HEK293T (cell line): ENCODE measurements around the gene WWOX.

ENCODE experiments used
- CTCF ChIA-PET: fragments of 350-600 bp; formaldehyde crosslinking; extraction: SDS; loops from one replicate; lab custom pipeline; 2021; ENCODE audit warnings: antibody characterized with exemption, inconsistent platforms; lab: Yijun Ruan, JAX
- POLR2A ChIA-PET: fragments of 350-600 bp; formaldehyde crosslinking; extraction: SDS; loops from one replicate; lab custom pipeline; 2020; ENCODE audit warnings: antibody characterized with exemption, inconsistent platforms; lab: Yijun Ruan, JAX
- DNase-seq: peaks from one replicate; pipeline ENCODE4 v3.0.0; 2012; ENCODE audit warnings: mixed read lengths; ENCODE audit errors: extremely low spot score
- ARNT ChIP-seq: fragments of 450-650 bp; IDR thresholded peaks from 2 replicates; pipeline ENCODE4 v1.6.1; 2017; ENCODE audit warnings: mild to moderate bottlenecking
- BHLHE40 ChIP-seq: fragments of 450-650 bp; IDR thresholded peaks from 2 replicates; pipeline ENCODE4 v1.6.1; 2016; ENCODE audit warnings: mild to moderate bottlenecking, moderate library complexity, borderline replicate concordance
- CTBP1 ChIP-seq: fragments of 450-650 bp; IDR thresholded peaks from 2 replicates; pipeline ENCODE4 v1.6.1; 2016; ENCODE audit warnings: borderline replicate concordance
- ELF4 ChIP-seq: fragments of 450-650 bp; IDR thresholded peaks from 2 replicates; pipeline ENCODE4 v1.6.1; 2017; ENCODE audit warnings: antibody characterized with exemption
- FOXA1 ChIP-seq: fragments of 450-650 bp; IDR thresholded peaks from 2 replicates; pipeline ENCODE4 v1.6.1; 2016; ENCODE audit warnings: mild to moderate bottlenecking
- FOXK2 ChIP-seq: fragments of 450-650 bp; IDR thresholded peaks from 2 replicates; pipeline ENCODE4 v1.6.1; 2016; ENCODE audit warnings: mild to moderate bottlenecking
- FOXM1 ChIP-seq: fragments of 450-650 bp; IDR thresholded peaks from 2 replicates; pipeline ENCODE4 v1.6.1; 2017; ENCODE audit warnings: mild to moderate bottlenecking, borderline replicate concordance
- HDGF ChIP-seq: fragments of 450-650 bp; IDR thresholded peaks from 2 replicates; pipeline ENCODE4 v1.6.1; 2017; ENCODE audit warnings: antibody characterized with exemption, borderline replicate concordance
- L3MBTL2 ChIP-seq: fragments of 450-650 bp; conservative IDR thresholded peaks from 2 replicates; pipeline ENCODE4 v1.6.1; 2016; ENCODE audit warnings: mild to moderate bottlenecking
- LEF1 ChIP-seq: fragments of 450-650 bp; IDR thresholded peaks from 2 replicates; pipeline ENCODE4 v1.6.1; 2017; ENCODE audit warnings: mild to moderate bottlenecking, borderline replicate concordance
- NFRKB ChIP-seq: fragments of 450-650 bp; IDR thresholded peaks from 2 replicates; pipeline ENCODE4 v1.6.1; 2016; ENCODE audit warnings: mild to moderate bottlenecking, moderate library complexity
- SP1 ChIP-seq: fragments of 450-650 bp; IDR thresholded peaks from 2 replicates; pipeline ENCODE4 v1.6.1; 2017
- SUZ12 ChIP-seq: fragments of 450-650 bp; IDR thresholded peaks from 2 replicates; pipeline ENCODE4 v1.6.1; 2016; ENCODE audit warnings: mild to moderate bottlenecking
- TARDBP ChIP-seq: fragments of 450-650 bp; IDR thresholded peaks from 2 replicates; pipeline ENCODE4 v1.6.1; 2016
- ZNF384 ChIP-seq: fragments of 450-650 bp; IDR thresholded peaks from 2 replicates; pipeline ENCODE4 v1.6.1; 2016
- TF ChIP-seq, protein P1 (sequence below): fragments of 450-650 bp; IDR thresholded peaks from 2 replicates; pipeline ENCODE4 v1.6.1; 2016

The WWOX gene

DNA sequence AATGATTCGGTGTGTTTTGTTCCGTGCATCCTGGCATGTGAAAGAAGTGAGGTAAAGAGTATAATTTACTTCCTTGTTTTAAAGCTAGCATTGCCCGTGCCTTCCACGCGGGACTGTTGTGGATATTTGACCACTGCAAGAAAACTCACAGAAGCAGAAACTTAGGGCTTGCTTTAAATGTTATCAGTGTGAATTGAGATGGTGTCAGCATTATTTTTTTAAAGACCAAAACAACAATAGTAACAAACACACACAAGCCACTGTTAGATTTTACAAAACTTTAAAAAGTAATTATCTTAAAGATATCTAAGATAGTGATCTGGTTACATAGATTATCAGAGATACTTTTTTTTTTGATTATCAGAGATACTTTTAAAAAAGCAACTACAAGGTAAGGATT, 47.4 kb downstream of the WWOX start:
- POLR2A ChIA-PET = no interaction called here
- TF ChIP-seq HDGF (no peak), LEF1 (no peak), SUZ12 (no peak), ARNT (no peak), SP1 (no peak)
- TF ChIP-seq, protein P1, sequence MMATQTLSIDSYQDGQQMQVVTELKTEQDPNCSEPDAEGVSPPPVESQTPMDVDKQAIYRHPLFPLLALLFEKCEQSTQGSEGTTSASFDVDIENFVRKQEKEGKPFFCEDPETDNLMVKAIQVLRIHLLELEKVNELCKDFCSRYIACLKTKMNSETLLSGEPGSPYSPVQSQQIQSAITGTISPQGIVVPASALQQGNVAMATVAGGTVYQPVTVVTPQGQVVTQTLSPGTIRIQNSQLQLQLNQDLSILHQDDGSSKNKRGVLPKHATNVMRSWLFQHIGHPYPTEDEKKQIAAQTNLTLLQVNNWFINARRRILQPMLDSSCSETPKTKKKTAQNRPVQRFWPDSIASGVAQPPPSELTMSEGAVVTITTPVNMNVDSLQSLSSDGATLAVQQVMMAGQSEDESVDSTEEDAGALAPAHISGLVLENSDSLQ = no peak
- CTCF ChIA-PET = no interaction called here
- no peak for DNase-seq

DNA sequence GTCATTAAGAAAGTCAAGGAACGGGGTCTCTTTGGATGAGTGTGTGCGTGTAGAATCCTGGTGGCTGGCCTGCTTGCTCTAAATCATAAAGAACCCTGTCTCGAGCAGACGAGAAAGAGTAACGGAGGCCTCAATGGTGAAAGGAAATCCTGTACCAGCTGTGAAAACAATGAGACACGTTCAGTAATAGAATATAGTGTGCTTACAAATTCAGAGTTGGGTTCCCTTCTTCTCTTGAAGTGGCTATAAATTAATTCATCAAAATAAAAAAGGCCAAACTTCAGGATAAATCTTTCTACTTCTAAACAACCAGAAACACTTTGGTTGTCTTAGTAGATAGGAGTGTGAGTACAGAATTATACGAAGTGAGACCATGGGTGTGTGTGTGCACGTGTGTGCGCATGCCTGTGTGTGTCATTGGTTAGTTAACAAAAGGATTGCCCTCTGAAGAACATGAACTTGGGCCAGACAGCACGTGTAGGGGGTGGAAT, 48.5 kb downstream of the WWOX start:
- CTCF ChIA-PET = no interaction called here
- DNase-seq = no peak
- no peak for TF ChIP-seq HDGF
- no peak for TF ChIP-seq BHLHE40
- TF ChIP-seq NFRKB = no peak
- TF ChIP-seq FOXA1 = no peak
- TF ChIP-seq TARDBP = no peak
- TF ChIP-seq FOXK2 = no peak
- no peak for TF ChIP-seq L3MBTL2
- TF ChIP-seq SUZ12 = no peak
- TF ChIP-seq, protein P1 = no peak
- no peak for TF ChIP-seq ZNF384
- no peak for TF ChIP-seq LEF1
- TF ChIP-seq ARNT = no peak
- TF ChIP-seq FOXM1 = no peak
- TF ChIP-seq CTBP1 = no peak
- TF ChIP-seq SP1 = no peak
- TF ChIP-seq ELF4 = no peak
- POLR2A ChIA-PET = no interaction called here

DNA sequence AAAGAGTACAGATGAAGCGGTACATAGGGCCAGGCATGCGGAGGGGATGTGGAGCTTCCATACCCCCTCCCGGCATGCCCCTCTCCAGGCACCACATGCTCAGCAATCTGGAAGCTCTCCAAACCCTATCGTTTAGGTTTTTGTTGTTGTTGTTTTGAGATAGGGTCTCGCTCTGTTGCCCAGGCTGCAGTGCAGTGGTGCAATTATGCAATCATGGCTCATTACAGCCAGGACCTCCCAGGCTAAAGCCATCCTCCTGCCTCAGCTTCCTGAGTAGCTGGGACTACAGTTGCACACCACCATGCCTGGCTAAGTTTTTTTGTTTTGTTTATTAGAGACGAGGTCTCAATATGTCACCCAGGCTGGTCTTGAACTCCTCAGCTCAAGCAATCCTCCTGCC, 50.8 kb downstream of the WWOX start:
- no peak for TF ChIP-seq SP1
- TF ChIP-seq, protein P1 = no peak
- TF ChIP-seq TARDBP = no peak
- no peak for DNase-seq
- POLR2A ChIA-PET = no interaction called here
- CTCF ChIA-PET = no interaction called here

DNA sequence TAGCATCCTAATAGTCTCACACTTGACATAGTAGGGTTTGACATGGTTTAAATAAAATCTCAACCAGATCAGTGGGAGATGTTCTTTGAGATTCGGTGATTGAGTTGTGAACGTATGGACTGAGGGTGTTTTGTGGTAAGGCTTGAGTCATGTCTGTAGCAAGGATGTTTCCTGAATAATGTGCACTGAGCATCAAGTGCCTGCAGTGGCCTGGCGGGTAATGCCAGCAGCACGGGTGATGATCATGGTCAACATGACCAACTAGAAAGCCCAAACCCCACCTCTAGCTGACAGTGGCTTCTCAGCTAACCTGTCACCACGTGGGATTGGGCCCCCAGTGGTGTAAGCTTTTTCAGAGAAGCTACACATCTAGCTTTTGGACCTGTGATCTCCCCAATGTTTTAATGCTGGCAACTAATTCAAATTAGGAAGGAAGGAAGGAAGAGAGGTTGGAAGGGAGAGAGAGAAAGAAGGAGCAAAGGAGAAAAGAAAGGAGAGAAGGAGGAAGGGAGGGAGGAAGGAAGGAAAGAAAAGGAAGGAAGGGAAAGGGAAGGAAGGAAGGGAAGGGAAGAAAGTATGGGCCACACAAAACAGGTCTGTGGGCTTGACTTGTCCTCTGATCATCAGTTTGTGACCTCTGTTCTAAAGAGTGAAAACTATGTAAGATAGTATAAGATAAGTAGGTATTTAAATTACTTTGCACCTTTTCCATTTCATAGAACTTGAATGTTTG, 55.4 kb downstream of the WWOX start:
- DNase-seq = no peak
- POLR2A ChIA-PET = no interaction called here
- CTCF ChIA-PET = no interaction called here
- TF ChIP-seq TARDBP (no peak), L3MBTL2 (no peak), FOXM1 (no peak), CTBP1 (no peak), FOXK2 (no peak), SUZ12 (no peak), FOXA1 (no peak), BHLHE40 (no peak), NFRKB (no peak)

DNA sequence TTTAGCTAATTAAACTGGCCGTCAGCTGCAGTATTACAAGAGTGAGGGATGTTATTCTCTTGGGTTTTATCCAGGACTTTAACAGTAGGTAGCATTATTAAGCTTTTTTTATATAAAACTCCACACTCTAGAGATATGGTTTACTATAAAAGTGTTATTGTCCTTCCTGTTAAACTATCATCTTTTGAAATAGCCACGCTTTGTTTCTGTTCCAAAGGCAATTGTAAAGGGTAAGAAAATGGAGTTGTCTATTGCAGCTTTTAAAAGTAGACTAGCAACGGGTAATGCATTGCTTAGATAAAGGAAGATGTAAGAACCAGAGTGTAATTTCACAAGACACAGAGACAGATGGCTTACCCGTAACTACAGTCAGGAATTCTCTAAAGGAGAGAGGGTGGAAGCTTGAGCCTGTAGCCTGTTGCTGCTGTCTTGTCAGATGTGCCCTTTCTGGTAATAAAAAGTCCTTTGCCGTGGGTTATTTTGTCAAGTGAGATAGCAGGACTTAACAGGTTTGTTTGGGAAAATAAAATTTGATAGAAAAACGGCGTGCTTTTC, 56.4 kb downstream of the WWOX start:
- no peak for DNase-seq
- ChIA-PET CTCF (no interaction called here), POLR2A (no interaction called here)
- TF ChIP-seq FOXM1 (no peak), HDGF (no peak), NFRKB (no peak), ZNF384 (no peak), BHLHE40 (no peak), SP1 (no peak), SUZ12 (no peak), CTBP1 (no peak)
- TF ChIP-seq, protein P1 = no peak
